Esophagus mucosa (tissue), 1 donor: ENCODE results near the gene GABRR3. TPM values are rescaled to one million over a fixed set of nuclear protein-coding genes. Genes with fewer than 3 reads are reported as not detected.
"Not testable (repeated sequence)": the region's sequence is repeated elsewhere in the genome, so short reads cannot be mapped to it uniquely, and the experiment has no call there.

Source experiments
- ATAC-seq: fragments of 200-7000 bp; cut with Tn5 transposase; one replicate; pipeline ENCODE4 v1.9.1; 2020
- total RNA-seq: library from RNA; stranded (reverse); gene quantifications from one replicate; pipeline ENCODE4 v1.2.4, GENCODE V29; 2023
- donor health status: DM: yes; HTN: yes; CAD: no.

GABRR3 gene
- total RNA-seq, 1 donor from 2014 or later, result not detected

DNA sequence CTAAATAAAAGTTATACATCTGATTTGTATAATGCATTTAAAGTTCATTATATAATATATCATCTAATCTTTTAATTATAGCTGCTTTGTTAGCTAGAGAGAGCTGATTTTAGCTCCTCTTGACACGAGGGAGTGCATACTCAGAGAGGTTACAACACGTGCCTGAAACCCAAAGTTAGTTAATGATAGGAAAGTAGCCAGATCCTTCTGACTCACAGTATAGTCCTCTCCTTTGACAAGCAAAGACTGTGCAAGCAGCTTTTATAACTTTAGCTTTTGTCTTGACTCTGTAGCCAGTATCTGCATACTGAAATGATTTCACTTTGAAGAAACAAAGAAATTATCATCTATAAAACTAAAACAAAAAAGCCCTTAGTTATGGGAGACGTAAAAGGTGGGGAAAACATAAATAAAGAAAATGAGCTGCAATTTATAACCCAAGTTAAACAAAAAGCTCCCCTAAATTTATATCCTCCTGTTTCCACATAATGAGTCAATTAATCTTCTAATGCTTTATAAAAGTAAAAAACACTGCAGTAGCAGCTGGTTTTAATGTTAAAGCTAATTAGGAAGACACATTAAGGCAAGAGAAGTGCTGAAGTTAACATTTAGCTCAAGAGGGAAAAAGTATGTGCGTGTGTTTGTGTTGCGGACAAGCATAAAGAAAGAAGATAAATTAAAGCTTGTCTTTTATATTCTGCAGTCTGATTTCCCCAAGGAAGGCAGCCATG is 13.1 kb downstream of the GABRR3 start:
- ATAC-seq, result peak; percentile 71

DNA sequence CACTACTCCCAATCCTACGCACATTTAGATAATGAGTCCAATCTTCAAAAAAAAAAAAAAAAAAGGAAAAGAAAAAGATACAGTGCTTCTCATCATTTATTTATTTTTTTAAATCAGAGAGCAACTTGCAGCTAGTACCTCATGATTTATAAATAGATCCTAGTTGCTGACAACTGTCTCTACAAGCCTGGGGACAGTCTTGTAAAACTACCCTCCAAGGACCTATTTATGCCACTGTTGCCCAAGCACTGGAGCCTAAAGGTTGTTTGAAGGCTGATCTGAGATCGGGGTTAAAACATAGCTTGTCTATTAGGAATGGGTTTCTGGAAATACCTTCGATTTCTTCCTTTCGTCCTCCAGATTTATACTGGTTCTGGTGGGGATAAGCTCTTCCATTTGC is 14.7 kb downstream of the GABRR3 start:
- ATAC-seq, result no peak

DNA sequence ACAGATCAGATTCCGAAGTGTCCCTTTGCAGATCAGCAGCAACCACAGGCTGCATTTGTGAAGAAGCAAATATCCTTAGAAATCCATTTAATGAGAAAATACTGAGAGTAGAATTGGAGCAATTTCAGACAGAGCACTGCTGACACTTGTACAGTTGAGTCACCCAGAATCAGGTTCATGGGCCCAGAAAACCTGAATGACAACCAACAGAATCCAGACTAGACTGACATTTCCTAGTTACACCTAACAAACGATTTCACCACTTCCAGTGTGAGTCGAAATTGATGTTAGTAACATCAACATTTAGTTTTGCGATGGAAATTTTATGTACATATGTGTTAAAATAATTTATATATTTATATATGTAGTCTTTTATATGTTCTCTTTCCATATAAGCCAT is 16.8 kb downstream of the GABRR3 start:
- peak; percentile 79 for ATAC-seq

DNA sequence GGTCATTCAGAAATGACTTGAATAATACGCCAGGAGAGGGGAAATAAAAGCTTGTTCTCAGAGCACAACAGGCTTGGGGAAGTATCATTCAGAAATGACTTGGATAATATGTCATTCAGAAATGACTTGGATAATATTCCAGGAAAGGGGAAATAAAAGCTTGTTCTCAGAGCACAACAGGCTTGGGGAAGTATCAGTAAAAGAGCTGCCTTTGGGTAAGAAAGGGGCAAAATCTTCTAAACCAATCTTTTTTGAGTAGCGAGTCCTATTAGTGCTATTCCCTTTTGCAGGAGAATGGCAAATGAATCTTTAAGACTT is 20.9 kb downstream of the GABRR3 start:
- ATAC-seq, result no peak

DNA sequence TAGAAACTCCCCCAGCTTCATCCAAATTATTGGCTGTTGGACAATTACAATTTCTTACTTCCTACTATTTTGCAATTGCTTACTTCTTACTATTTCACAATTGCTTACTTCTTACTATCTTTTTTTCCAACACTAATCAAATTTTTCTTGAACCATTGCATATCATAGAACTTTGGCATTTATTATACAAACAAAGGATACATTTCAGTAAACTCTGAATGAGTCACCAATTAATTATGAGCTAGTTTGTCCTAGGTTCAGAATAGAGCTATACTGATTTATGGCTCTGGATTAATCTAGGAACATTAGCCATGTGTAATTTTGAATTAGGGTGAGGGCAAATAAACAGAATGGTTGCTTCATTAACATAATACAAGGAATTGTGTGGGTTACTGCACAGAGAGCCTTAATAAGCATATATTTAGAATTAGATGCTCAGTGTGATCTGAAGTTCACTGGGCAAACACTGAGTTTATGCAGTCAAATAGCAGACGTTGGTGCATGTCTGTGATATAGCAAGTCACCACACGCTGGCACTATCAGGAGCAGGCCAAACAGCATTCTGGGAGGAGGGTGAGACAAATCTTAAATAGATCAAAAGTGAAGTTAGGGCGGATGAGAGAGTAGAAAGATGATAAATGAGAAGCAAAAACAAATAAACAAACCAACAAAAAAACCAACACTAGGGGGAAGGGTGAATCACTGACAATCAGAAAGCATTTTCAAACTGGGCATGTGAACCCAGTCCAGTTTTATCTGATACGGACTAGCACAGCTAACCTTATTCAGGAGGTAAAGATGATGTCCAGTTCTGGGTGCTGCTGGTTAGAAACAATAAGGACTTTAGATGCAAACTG is 21.5 kb downstream of the GABRR3 start:
- peak; percentile 90 for ATAC-seq

DNA sequence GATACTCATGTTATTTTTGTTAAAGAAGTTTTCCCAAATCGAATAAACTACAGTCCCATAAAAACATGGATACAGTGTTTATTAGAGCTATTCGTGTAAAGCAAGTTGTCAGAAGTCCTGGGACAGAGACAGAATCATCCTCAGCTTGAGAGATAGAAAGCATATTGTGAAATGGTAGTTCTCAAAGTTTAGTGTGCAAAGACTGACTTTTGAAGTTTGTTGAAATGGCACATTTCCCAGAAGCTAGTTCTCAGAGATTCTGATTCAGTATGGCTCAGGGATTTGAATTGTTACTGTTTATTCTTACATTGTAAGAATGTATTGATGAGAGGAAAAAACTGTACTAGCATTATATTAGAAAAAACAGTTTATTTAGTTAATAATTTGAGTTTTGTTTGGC is 22.1 kb downstream of the GABRR3 start:
- no peak for ATAC-seq

DNA sequence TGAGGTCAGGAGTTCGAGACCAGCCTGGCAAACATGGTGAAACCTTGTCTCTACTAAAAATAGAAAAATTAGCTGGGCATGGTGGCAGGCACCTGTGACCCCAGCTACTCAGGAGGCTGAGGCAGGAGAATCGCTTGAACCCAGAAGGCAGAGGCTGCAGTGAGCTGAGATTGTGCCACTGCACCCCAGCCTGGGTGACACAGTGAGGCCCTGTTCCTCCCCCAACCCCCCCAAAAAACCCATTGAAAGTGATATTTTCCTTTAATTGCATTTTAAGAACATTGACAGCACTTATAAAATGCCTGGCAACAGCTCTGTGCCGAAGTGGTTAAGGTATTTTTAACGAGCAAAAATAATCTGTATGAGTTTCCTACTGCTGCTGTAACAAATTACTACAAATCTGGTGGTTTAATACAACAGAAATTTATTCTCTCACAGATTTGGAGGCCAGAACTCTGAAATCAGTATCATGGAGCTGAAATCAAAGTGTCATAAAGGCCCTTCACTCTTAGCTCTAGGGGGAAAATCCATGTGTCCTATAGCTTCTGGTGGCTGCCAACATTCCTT is 24.1 kb downstream of the GABRR3 start:
- ATAC-seq, result not testable (repeated sequence)

DNA sequence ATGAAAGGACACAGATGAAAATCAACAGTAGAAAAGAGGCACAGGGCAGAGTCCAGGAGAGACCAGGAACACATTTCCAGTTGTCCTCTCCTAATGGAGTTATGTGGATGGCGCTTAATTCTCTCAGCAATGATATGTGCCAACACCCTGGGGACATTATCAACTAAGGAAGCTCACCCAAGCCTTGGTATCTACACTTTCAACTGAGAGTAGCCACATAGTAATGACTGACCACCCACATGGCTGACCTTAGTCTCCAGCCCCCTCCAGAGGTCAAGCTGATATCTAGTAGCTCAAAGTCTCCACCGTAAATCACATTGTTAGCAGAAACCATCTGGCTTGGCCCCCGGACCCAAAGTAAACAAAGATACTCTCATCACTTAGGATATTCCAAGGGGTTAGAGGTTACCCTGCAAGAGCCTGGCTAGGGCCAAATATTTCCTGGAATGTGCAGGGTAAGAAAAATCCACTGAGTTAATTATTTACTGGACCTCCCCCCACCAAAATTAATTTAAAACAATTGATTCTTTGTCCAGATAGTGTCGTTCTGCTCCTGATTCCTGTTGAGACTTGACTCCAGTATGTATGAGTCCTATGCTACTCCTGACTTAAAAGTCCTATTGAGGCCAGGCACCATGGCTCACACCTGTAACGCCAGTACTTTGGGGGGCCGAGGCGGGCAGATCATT is 24.8 kb downstream of the GABRR3 start:
- no peak for ATAC-seq

DNA sequence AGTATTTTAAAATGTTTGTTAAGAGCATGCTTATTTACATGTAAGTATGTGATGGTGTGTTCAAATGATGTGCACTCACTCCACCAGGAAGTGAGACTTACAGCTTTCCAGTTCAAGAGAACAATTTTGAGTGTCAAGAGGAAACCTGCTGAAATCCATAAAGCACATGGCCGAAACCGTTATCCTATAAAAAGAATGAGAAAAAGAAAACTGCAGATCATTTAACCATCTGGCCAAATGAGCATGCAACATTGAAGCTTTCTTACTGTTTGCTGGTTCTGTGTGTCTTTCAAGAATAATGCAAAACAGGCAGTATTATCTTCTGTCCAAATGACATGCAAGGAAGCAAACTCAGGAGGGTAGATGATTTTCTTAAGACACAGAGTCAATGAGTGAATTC is 26.3 kb downstream of the GABRR3 start:
- ATAC-seq, result no peak

DNA sequence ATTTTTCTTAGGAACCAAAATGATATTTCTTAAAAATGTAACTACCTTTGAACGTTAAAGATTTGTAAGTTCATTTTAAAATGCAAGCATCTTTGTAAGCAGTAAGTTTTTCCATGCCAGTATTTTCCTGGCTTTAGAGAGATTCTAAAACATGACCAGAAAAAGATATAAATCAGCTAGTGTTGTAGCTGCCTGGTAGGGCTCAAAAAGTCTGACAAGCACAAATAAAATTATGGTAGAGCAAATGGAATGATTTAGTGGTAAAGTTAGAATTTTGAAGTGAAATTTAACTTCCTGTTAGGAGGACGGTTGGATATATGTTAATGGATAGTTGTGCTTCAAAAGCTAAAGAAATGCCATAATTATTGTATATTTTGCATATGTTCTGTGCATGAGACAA is 29.7 kb downstream of the GABRR3 start:
- no peak for ATAC-seq

DNA sequence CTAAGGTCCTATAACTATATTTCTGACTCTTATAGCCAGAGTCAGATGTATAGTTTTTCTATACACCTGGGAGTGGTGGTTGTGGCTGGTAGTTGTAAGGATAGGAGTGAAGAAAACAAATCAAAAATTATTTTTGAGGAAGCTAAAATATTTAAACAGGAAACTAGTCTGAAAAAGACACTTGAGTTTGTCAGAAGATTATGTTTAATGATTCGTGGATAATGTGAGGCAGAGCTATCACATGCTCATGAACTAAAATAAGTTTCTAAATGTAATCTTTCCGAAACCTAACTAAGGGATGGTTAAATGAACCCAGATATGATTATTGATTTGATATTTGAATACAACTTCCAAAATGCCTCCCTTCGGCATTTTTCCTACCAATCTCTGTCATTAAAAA is 30.4 kb downstream of the GABRR3 start:
- no peak for ATAC-seq

DNA sequence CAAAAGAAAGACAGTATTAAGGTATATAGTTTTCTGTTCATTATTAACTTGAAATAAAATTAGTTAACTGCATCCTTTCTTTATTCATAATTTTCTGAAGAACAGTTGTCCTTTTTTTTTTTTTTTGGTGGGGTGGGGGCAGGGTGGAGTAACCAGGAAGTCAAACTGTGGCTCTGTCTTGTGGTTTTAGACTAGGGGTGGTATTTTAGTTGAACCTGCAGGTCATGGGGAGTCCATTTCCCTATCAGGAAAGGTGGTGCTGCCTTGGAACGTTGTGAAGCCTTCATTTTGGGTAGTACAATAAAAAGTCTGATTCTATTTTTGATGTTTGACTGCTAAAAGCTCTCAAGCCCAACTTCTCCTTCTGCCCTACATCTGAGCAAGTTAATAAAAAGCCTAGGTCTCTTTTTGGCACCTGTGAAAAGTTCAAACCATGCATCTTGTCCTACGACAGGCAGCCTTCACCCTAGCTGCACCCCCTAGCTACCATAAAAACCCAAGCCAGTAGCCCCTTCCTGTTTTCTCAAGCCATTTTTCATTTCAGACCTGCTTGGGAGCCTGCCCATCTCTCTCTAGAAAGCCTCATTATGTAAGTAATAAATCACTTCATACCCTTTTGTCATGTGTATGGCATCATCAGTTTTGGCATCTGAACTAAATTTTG is 31.7 kb downstream of the GABRR3 start:
- ATAC-seq, result no peak

DNA sequence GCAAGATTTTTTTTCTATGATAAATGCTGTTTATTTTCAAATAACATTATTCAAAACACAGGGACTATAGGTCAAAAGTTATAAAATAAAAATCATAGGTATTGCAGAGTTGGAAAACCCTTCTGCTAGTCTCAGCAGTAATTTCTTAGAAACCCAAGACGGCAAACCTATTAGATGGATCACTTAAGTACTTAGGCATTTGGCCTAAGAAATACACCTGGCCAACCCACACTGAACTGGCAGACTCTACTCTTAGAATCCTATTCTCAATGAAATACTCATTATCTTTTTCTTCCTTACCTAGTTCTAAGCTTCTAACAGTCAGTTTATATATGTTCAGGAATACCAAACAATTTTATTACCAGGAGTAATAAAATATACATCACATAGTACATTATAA is 32.4 kb downstream of the GABRR3 start:
- ATAC-seq, result no peak

DNA sequence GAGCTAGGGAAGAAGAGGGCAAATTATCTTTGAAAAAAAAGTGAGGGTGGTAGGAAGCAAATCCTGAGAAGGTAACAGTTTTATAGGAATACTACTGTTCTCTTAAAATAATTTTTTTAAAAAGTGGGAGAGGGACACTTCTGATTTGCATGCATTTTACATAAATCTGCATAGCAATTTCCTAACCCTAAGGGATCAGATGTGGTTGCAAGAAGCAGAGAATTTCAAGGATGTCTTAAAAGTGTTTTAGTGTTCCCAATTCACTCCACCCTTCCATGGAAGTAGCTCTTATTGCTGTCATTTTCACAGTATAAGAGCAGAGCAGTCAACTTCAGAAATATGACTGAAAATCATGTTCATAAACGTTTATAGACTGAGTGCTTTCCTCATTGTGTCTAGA is 35.1 kb downstream of the GABRR3 start:
- no peak for ATAC-seq

DNA sequence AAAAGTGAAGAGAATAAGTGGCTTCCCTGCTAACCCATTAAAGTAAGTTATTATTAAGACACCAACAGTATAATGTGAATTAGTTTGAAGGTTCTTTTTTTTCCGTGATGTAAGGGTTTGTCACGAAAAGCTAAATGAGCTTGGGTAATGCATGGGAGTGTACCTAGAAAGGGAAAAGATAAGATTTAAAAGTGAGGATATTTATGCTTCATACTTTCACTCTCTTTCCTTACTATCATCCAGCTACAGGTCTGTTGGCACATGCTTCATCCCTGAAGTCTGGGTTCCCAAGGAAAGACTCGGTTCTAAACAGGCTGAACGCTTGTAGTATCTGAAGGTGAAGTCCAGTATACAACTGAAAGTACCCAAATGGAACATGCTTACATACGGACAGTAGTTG is 36.0 kb downstream of the GABRR3 start:
- no peak for ATAC-seq

DNA sequence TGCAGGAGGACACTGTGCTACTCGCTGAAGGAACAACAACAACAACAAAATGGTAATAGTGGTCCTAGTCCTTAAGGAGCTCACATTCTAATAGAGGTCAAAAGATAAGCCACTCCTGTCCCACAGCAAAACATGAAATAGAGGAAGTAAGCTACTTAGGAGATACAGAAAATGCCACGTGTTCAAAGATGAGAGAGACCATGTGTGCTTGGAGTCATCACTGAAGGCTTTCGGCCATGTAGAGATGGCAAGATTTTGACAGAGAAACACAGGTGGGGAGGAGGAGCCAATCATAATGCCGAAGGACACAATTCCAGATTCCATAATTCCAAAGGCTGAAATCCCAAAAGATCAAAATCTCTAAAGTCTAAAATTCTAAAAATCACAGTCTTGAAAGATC is 38.1 kb downstream of the GABRR3 start:
- ATAC-seq, result no peak

DNA sequence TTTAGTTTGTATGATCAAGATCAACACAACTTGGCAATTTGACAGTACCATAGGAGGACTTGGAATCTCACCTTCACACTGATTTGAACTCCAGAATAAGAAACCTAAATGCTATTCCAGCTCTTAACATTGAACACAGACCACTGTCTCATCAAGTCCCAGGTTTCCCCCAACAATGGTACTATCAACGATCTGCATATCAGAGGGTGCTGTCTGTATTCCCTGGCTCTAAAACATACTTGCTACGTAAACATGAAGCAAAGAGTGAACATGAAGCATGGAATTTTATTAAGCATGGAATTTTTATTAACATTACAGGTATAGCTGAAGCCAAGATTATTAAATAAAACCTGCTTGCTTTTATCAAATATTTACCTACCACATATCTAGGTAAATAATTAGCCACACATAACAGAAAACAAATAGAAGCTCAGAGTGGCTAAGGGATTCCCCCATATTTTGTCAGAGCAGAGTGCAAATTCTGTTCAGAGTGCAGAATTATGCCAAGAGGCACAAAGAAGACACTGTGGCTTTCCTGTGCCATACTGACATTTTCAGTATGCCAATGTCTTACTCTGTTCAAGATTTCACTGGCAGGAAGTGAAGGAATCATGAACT is 40.7 kb downstream of the GABRR3 start:
- ATAC-seq, result no peak

DNA sequence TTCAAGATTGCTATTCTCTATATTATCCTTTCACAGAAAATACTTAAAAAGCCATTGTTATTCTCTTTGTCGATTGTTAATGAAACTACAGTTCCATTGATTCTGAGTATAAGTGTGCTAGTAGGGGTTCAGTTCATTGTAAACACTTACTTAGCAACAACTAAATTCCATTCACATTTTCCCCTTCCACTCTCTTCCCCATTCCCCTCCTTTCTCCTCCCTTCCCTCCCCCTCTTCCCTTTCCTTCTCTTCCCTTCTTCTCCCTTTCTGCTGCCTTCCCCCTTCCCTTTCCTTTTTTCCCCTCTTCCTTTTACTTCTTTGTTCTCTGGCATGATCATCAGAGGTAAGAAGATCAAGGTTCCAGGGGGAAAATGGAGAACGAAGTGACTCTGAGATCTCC is 41.6 kb downstream of the GABRR3 start:
- ATAC-seq, result no peak

DNA sequence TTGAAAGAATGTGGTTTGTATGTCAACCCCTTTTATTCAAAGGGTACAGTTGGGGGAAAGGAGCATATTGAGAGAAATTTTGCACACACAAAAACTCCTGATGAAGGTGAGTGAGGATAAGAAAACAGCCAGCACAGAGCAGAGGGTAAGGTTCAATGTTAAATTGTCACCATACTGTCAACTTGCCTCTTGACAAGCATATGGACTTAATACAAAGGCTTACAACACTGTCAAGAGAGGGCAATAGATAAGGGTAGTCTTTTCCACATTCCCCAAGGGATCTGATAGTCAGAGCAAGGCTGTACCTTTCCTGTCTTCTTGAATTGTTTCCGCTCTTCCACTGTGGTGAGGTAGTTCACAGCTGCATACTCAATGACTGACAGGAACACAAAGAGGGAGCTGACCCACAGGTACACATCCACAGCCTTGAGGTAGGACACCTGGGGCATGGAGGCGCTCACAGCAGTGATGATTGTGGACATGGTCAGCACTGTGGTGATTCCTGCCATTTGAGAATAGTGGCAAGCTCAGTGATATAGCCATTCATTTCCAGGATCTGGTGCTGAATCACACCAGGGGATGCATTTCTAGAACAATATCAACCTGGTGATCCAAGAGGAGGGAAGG is 42.5 kb downstream of the GABRR3 start:
- no peak for ATAC-seq

DNA sequence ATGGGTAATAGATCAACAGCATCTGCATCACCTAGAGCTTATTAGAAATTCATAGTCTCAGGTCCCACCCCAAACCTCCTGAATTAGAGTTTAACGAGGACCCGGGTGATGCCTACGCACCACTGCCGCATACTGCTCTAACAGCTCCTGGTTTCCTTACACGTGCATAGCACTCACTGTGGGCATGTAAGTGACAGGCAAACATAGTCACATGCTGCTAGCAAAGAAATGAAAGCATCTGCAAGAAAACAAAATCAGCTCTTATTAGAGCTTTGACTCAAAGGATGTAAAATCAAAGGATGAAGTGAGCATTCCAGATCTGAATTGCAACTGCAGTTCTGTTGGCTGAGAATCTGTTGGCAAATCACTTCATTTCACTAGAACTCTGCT is 43.8 kb downstream of the GABRR3 start:
- no peak for ATAC-seq

DNA sequence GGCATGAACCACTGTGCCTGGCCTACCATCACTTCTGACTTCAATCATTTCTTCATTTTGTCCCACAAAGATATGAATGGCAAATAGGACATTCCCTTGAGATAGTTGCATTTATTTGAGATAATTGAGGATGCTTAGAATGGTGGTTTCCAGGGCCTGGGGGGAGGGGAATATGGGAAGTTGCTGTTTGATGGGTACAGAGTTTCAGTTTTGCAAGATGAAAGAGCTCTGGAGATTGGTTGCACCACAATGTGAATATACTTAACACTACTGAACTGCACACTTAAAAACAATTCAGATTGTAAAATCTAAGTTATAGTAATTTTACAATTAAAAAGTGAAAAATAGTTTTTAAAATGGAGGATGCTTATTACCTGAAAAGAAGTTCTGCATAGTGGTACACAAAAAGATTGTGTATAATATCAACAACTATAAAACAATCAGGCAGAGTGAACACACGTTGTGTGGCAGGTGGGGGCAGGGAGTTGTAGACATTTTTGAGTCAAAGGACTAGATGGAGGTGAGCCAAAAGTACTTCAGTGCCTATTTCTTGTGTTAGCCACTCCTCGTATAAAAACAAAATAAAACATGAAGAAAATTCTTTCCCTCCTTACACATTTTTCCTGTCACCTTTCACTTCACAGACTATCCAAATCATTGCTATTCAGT is 44.4 kb downstream of the GABRR3 start:
- ATAC-seq, result no peak
